Stomach (tissue), 4 donors: ENCODE measurements around the gene WDR73.

Experiments used
- CTCF ChIP-seq, 7 experiments: fragments of 450-650 bp in 4 of 7; fragments of 200-600 bp in 3 of 7; sonication (generic) in 3 of 7; IDR thresholded peaks; one replicate each; pipeline ENCODE4 v1.5.1; 2016 to 2019; ENCODE audit warnings: antibody characterized with exemption in 7 of 7, control low read depth in 2 of 7, mild to moderate bottlenecking in 1 of 7
- EP300 ChIP-seq: sonication (generic); formaldehyde crosslinking; IDR thresholded peaks from one replicate; pipeline ENCODE4 v1.6.1; 2017; ENCODE audit warnings: antibody characterized with exemption

- no peak for TF ChIP-seq CTCF (IDR thresholded peaks at IDR 0.05)
- no peak for TF ChIP-seq EP300
Observed at GRCh38 chr15:84649706-84650105, 4.4 kb downstream of the WDR73 start.
